NCI-H460 (cell line): ENCODE data around the gene KRIT1. TPM values are rescaled to one million over a fixed set of nuclear protein-coding genes. Genes with fewer than 3 reads are reported as not detected.

Source experiments
- DNase-seq: peaks from one replicate; pipeline ENCODE4 v3.0.0-alpha.2; 2016; ENCODE audit warnings: low read depth; ENCODE audit errors: extremely low read depth
- small RNA-seq, 2 experiments: library from RNA; depleted of rRNA; stranded (forward); fragments of <200 nt; gene quantifications; one replicate each; pipeline ENCODE3, GENCODE V24; 2014
- total RNA-seq: library from RNA; depleted of rRNA; stranded (reverse); fragments of >200 nt; shearing (Covaris generic); gene quantifications from 2 replicates; pipeline ENCODE4 v1.2.3, GENCODE V29; 2014; rRNA removed

KRIT1 gene
- total RNA-seq, 1 experiment from 2014 or later, result 61.4 TPM

- DNase-seq, result no peak
Measured at GRCh38 chr7:92158660-92159575, 86.8 kb downstream of the KRIT1 start.

GRCh38 chr7:92156990-92157389 lies 88.7 kb downstream of the KRIT1 start:
- no peak for DNase-seq

DNA sequence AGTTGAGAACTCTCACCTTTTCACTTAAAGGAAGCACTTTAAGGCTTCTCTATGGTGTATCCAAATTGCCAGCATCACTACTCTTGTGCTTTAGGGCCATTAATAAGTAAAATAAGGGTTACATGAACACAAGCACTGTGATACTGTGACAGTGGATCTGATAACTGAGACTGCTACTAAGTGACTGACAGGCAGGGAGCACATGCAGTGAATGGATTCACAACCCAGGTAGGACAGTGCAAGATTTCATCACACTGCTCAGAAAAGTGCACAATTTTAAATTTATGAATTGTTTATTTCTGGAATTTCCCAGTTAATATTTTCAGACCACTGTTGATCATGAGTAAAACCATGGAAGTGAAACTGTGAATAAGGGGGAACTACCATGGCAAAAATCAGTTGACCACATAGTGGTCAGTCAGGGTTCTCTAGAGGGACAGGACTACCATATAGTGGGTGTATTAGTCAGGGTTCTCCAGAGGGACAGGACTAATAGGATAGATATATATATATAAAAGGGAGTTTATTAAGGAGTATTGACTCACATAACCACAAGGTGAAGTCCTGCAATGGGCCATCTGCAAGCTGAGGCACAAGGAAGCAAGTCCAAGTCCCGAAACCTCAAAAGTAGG lies 90.5 kb downstream of the KRIT1 start:
- DNase-seq, result no peak

DNA sequence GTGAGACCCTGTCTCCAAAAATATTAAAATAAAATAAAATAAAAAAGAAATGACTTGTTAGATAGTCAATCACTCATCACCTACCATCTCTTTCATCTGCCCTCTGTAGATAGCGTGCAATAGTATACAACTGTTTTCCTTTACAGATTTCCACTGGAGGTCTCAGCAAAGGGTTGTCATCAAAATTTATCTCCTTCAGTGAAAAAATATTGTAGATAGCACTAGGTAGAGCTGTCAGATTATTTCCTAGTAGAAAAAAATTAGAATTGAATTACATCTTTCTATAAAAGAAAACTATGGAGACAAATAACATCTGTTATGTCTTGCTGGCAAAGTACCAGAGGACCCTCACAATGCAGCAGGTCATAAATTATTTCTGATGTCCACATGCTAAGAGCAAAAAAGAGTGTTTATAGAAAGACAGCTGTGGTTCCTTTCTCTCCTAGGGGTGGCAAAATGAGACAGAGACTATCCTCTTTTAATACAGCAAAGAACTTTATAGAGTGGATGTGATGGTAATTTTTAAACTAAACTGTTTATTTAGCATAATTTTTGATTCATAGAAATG lies 95.2 kb downstream of the KRIT1 start:
- DNase-seq, result no peak

GRCh38 chr7:92149736-92150239 lies 95.9 kb downstream of the KRIT1 start:
- no peak for DNase-seq

Small RNAs within 50 kb of the gene (small RNA-seq; reads per million reads assigned to genes)
- gene MIR1285-1 (0 to 0.06 reads per million in 2 experiments), gene RF00019 (0 reads per million in 2 experiments)

Other genes starting within 250 kb of the KRIT1 start
- 106 and 113 TPM in 2 replicates for gene CYP51A1, start 111.4 kb downstream of the KRIT1 start, total RNA-seq
- gene LRRD1, start 66.8 kb downstream of the KRIT1 start, total RNA-seq, result not detected in 2 replicates
- 23.3 and 31.4 TPM in 2 replicates for gene ANKIB1, start 60 bp upstream of the KRIT1 start, total RNA-seq
- 47.7 and 54.0 TPM in 2 replicates for gene GATAD1, start 201.6 kb upstream of the KRIT1 start, total RNA-seq
- not detected in 2 replicates for gene ERVW-1, start 232.0 kb upstream of the KRIT1 start, total RNA-seq